Suppressor macrophage (primary cell): Measurements from ENCODE around the gene RAD23B.
"Not testable (repeated sequence)": the region's sequence is repeated elsewhere in the genome, so short reads cannot be mapped to it uniquely, and the experiment has no call there.

Experiments
- DNase-seq, 4 experiments: peaks; one replicate each; pipeline ENCODE4 v3.0.0-alpha.2; 2020 to 2022

Gene RAD23B

GRCh38 chr9:107294756-107295155, 11.7 kb downstream of the RAD23B start:
- no peak for DNase-seq

- DNase-seq = no peak
Observed at GRCh38 chr9:107295995-107296394, 12.9 kb downstream of the RAD23B start.

- not testable (repeated sequence) for DNase-seq
Observed at GRCh38 chr9:107296592-107296991, 13.5 kb downstream of the RAD23B start.

GRCh38 chr9:107299437-107299836, 16.4 kb downstream of the RAD23B start:
- no peak for DNase-seq

- DNase-seq = no peak
Observed at GRCh38 chr9:107306308-107306707, 23.2 kb downstream of the RAD23B start.

GRCh38 chr9:107307331-107307730, 24.3 kb downstream of the RAD23B start:
- DNase-seq = no peak

GRCh38 chr9:107308461-107308860, 25.4 kb downstream of the RAD23B start:
- no peak for DNase-seq

- DNase-seq = no peak
Observed at GRCh38 chr9:107309271-107309670, 26.2 kb downstream of the RAD23B start.

- no peak for DNase-seq
Observed at GRCh38 chr9:107312376-107313050, 29.4 kb downstream of the RAD23B start.

GRCh38 chr9:107313555-107314096, 30.5 kb downstream of the RAD23B start:
- DNase-seq = no peak

GRCh38 chr9:107314763-107315162, 31.7 kb downstream of the RAD23B start:
- DNase-seq = no peak

- DNase-seq = peak in 3 of 4 experiments; percentile 15 to 32 (median 20)
Observed at GRCh38 chr9:107316795-107317661, 33.9 kb downstream of the RAD23B start.

- DNase-seq = no peak
Observed at GRCh38 chr9:107322643-107323042, 39.6 kb downstream of the RAD23B start.

- peak in 2 of 4 experiments; percentile 57 to 63 for DNase-seq
Observed at GRCh38 chr9:107323836-107324585, 40.9 kb downstream of the RAD23B start.

- no peak for DNase-seq
Observed at GRCh38 chr9:107325842-107326241, 42.8 kb downstream of the RAD23B start.

GRCh38 chr9:107328510-107328909, 45.4 kb downstream of the RAD23B start:
- DNase-seq = no peak

- DNase-seq = peak in 3 of 4 experiments; percentile 6 to 34 (median 17)
Observed at GRCh38 chr9:107330420-107330819, 47.3 kb downstream of the RAD23B start.

- DNase-seq = no peak
Observed at GRCh38 chr9:107332883-107333282, 49.8 kb downstream of the RAD23B start.

- DNase-seq = no peak
Observed at GRCh38 chr9:107333363-107333762, 50.3 kb downstream of the RAD23B start.

- no peak for DNase-seq
Observed at GRCh38 chr9:107334103-107334776, 51.2 kb downstream of the RAD23B start.

GRCh38 chr9:107335331-107335730, 52.3 kb downstream of the RAD23B start:
- DNase-seq = no peak

GRCh38 chr9:107336718-107337360, 53.8 kb downstream of the RAD23B start:
- DNase-seq = no peak
